D721Med (cell line): ENCODE results near the gene CDCP2.
"Not testable (repeated sequence)": the region's sequence is repeated elsewhere in the genome, so short reads cannot be mapped to it uniquely, and the experiment has no call there.

Source experiments
- DNase-seq: peaks from one replicate; pipeline ENCODE4 v3.0.0; 2011; ENCODE audit warnings: low spot score; ENCODE audit not compliant: insufficient read length
- FAIRE-seq: peaks from 2 replicates; lab custom pipeline; 2011; peaks lifted over from hg19 to GRCh38; lab: Jason Lieb, UNC
- CTCF ChIP-seq: IDR thresholded peaks from 2 replicates; pipeline ENCODE4 v1.5.1; 2012; ENCODE audit warnings: mild to moderate bottlenecking, control low read depth; ENCODE audit not compliant: insufficient read depth; ENCODE audit errors: missing control alignments

Gene CDCP2

GRCh38 chr1:54169068-54169467, 16.3 kb upstream of the CDCP2 start:
- TF ChIP-seq CTCF = no peak
- no peak for FAIRE-seq

GRCh38 chr1:54168206-54168965, 15.6 kb upstream of the CDCP2 start:
- DNase-seq = no peak
- no peak for FAIRE-seq
- no peak for TF ChIP-seq CTCF

More at GRCh38 chr1:54169068-54169467, 16.3 kb upstream of the CDCP2 start:
- DNase-seq = no peak

GRCh38 chr1:54167422-54168139, 14.8 kb upstream of the CDCP2 start:
- FAIRE-seq (no peak), DNase-seq (no peak)
- TF ChIP-seq CTCF = no peak

- not testable (repeated sequence) for FAIRE-seq, DNase-seq
Observed at GRCh38 chr1:54166357-54166756, 13.6 kb upstream of the CDCP2 start.

GRCh38 chr1:54165146-54165545, 12.3 kb upstream of the CDCP2 start:
- FAIRE-seq (no peak), DNase-seq (no peak)
- TF ChIP-seq CTCF = no peak

- TF ChIP-seq CTCF = no peak
- FAIRE-seq (no peak), DNase-seq (no peak)
Observed at GRCh38 chr1:54163573-54163972, 10.8 kb upstream of the CDCP2 start.

- DNase-seq (no peak), FAIRE-seq (no peak)
- TF ChIP-seq CTCF = no peak
Observed at GRCh38 chr1:54163051-54163450, 10.3 kb upstream of the CDCP2 start.
